ENCODE measurements around the gene FBXO44. TPM values are rescaled to one million over a fixed set of nuclear protein-coding genes. Genes with fewer than 3 reads are reported as not detected.

The FBXO44 gene
- total RNA-seq, 1 experiment from 2014 or later: 24.5 TPM

- no peak overlapping the region for H2BK5ac ChIP-seq (ENCODE audit: insufficient read length, low read length)
- no peak overlapping the region for H2BK120ac ChIP-seq (ENCODE audit: low read depth, low read length, poor library complexity, severe bottlenecking)
- Mint-ChIP-seq H3K36me3 (ENCODE audit: insufficient read depth in 1 of 3, low read depth in 3 of 3) (no peaks in the 10 kb centered on the region), H3K27ac (no peak overlapping the region), H3K4me3 (no peak overlapping the region), H3K27me3 (ENCODE audit: low read depth) (peaks cover 18% of the 10 kb centered on the region), H3K4me1 (peaks cover 3 to 5% of the 10 kb centered on the region in 2 experiments), H3K9me3 (peaks cover 0 to 3% of the 10 kb centered on the region in 2 experiments; a peak in 1 of 5 replicates)
- no peak overlapping the region for H3K27ac ChIP-seq (ENCODE audit: insufficient read length, low read depth, low read length)
- H3T11ph ChIP-seq (ENCODE audit: low read length): no peak overlapping the region
- H3K18ac ChIP-seq (ENCODE audit: insufficient read length, low read depth, low read length): no peak overlapping the region
- H4K91ac ChIP-seq (ENCODE audit: insufficient read length, low read depth, low read length): no peak overlapping the region
- H2AK5ac ChIP-seq (ENCODE audit: insufficient read length, low read length): no peak overlapping the region
- H3K4me1 ChIP-seq (ENCODE audit: insufficient read depth, low read length): no peaks in the 10 kb centered on the region
- WGBS (ENCODE audit: extremely low coverage, insufficient read length, low lambda C conversion rate): no CpG with 5 or more reads among the region's 11 CpGs
- H4K8ac ChIP-seq (replicated peaks; ENCODE audit: insufficient read length, low read depth, low read length): no peak overlapping the region
- DNase-seq: no peak
- no peaks in the 10 kb centered on the region for H3K23me2 ChIP-seq (ENCODE audit: insufficient read length, low read depth, low read length, poor library complexity, severe bottlenecking)
- H3K4me2 ChIP-seq (ENCODE audit: insufficient read depth, insufficient read length, low read length): no peak overlapping the region
- H2AFZ ChIP-seq (ENCODE audit: low read length): no peak overlapping the region
- H3K79me1 ChIP-seq (ENCODE audit: insufficient read depth, low read depth, low read length, poor library complexity, severe bottlenecking): no peaks in the 10 kb centered on the region
- H2BK20ac ChIP-seq (ENCODE audit: low read depth, low read length, poor library complexity, severe bottlenecking): no peak overlapping the region
- H3K4ac ChIP-seq (ENCODE audit: low read depth, low read length): no peak overlapping the region
- no peak overlapping the region for H3K56ac ChIP-seq (ENCODE audit: insufficient read length, low read depth, low read length)
- H3K14ac ChIP-seq (ENCODE audit: insufficient read depth, low read length): no peak overlapping the region
- H3K23ac ChIP-seq (ENCODE audit: insufficient read length, low read depth, low read length): no peak overlapping the region
- H2BK12ac ChIP-seq (ENCODE audit: insufficient read length, low read depth, low read length): no peak overlapping the region
- no peaks in the 10 kb centered on the region for H4K20me1 ChIP-seq (ENCODE audit: control insufficient read depth, insufficient read depth, insufficient read length)
- H2BK15ac ChIP-seq (ENCODE audit: low read depth, low read length): no peak overlapping the region
- H3K9ac ChIP-seq (ENCODE audit: extremely low read depth, insufficient read length, low read length): no peak overlapping the region
- H4K5ac ChIP-seq (ENCODE audit: insufficient read length, low read depth, low read length): no peak overlapping the region
- no peak for TF ChIP-seq CTCF (conservative IDR thresholded peaks at IDR 0.05)
- H3K79me2 ChIP-seq (ENCODE audit: insufficient read depth, low read length): no peaks in the 10 kb centered on the region
- H3K9me3 ChIP-seq (ENCODE audit: control insufficient read depth, low read depth, low read length): no peaks in the 10 kb centered on the region
- H3K27me3 ChIP-seq (ENCODE audit: insufficient read depth, low read length): no peaks in the 10 kb centered on the region; the same call in 1 of the 2 replicates
Measured at GRCh38 chr1:11634365-11635192, 20.1 kb upstream of the FBXO44 start.

Measured in H9 (cell line).